Measurements from ENCODE around the gene ZNF467. TPM values are rescaled to one million over a fixed set of nuclear protein-coding genes. Genes with fewer than 3 reads are reported as not detected.

The ZNF467 gene
- total RNA-seq, 1 experiment from 2014 or later = 18.1 TPM

DNA sequence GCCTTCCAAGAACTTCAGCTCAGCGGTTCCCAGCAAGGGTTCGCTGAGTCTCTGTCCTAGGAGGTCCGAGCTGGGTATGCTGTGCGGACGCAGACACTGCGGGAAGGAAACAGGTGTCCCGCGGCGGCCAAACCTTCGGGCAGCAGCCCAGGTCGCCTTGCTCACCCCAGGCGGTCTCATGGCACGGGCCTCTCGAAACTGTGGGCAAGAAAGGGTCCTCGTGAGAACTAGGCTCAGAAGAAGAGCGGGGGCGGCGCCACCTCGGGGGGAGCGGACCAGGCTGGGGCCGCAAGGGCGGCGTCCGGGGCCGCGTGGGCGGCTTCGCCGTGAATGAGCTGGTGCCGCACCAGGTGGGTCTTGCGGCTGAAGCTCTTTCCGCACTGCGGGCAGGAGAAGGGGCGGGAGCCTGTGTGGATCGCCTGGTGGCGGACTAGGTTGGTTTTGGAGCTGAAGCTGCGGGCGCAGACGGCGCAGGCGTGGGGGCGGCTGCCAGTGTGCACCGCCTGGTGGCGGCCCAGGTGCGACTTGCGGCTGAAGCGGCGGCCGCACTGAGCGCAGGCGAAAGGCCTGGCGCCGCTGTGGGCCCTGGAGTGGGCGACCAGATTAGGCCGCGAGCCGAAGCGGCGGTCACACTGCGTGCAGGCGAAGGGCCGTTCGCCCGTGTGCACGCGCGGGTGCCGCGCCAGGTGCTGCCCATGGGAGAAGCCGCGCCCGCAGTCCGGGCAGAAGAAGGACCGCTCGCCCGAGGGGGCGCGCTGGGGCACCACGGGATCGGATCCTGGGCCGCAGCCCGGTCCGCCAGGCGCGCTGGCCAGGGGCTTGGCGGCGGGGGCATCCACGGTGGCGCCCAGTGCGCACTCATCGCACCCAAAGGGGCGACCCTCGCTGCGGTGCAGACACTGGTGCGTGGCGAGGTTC, 8.6 kb downstream of the ZNF467 start:
- intact Hi-C loops (cut with micrococcal nuclease; ENCODE audit: unreplicated experiment) = no loop called here
- no TSS peak for BruUV-seq (replicated peaks)
- H3K36me3 ChIP-seq (ENCODE audit: control insufficient read depth, insufficient read depth, low read length) = no peaks in the 10 kb centered on the region
- no peak overlapping the region for H3K4me3 ChIP-seq (ENCODE audit: low read depth in 2 of 2, low read length in 2 of 2)
- ChIA-PET POLR2A (no interaction called here), CTCF (no interaction called here)
- TF ChIP-seq, protein P1, sequence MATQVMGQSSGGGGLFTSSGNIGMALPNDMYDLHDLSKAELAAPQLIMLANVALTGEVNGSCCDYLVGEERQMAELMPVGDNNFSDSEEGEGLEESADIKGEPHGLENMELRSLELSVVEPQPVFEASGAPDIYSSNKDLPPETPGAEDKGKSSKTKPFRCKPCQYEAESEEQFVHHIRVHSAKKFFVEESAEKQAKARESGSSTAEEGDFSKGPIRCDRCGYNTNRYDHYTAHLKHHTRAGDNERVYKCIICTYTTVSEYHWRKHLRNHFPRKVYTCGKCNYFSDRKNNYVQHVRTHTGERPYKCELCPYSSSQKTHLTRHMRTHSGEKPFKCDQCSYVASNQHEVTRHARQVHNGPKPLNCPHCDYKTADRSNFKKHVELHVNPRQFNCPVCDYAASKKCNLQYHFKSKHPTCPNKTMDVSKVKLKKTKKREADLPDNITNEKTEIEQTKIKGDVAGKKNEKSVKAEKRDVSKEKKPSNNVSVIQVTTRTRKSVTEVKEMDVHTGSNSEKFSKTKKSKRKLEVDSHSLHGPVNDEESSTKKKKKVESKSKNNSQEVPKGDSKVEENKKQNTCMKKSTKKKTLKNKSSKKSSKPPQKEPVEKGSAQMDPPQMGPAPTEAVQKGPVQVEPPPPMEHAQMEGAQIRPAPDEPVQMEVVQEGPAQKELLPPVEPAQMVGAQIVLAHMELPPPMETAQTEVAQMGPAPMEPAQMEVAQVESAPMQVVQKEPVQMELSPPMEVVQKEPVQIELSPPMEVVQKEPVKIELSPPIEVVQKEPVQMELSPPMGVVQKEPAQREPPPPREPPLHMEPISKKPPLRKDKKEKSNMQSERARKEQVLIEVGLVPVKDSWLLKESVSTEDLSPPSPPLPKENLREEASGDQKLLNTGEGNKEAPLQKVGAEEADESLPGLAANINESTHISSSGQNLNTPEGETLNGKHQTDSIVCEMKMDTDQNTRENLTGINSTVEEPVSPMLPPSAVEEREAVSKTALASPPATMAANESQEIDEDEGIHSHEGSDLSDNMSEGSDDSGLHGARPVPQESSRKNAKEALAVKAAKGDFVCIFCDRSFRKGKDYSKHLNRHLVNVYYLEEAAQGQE (IDR thresholded peaks at IDR 0.05; ENCODE audit: insufficient read depth in 1 of 2, low read depth in 2 of 2, low read length in 1 of 2) = no peak
- TF ChIP-seq TCF7L2 (IDR thresholded peaks at IDR 0.05; ENCODE audit: low read depth, low read length) = no peak
- TF ChIP-seq POLR2AphosphoS5 (IDR thresholded peaks at IDR 0.05; ENCODE audit: low read depth, low read length) = no peak
- TF ChIP-seq, protein P2, sequence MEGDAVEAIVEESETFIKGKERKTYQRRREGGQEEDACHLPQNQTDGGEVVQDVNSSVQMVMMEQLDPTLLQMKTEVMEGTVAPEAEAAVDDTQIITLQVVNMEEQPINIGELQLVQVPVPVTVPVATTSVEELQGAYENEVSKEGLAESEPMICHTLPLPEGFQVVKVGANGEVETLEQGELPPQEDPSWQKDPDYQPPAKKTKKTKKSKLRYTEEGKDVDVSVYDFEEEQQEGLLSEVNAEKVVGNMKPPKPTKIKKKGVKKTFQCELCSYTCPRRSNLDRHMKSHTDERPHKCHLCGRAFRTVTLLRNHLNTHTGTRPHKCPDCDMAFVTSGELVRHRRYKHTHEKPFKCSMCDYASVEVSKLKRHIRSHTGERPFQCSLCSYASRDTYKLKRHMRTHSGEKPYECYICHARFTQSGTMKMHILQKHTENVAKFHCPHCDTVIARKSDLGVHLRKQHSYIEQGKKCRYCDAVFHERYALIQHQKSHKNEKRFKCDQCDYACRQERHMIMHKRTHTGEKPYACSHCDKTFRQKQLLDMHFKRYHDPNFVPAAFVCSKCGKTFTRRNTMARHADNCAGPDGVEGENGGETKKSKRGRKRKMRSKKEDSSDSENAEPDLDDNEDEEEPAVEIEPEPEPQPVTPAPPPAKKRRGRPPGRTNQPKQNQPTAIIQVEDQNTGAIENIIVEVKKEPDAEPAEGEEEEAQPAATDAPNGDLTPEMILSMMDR (IDR thresholded peaks at IDR 0.05) = no peak
- no peak for TF ChIP-seq SIN3A (IDR thresholded peaks at IDR 0.05; ENCODE audit: borderline replicate concordance, insufficient read depth, low read depth, low read length)
- H3K27ac ChIP-seq (ENCODE audit: low read length) = no peak overlapping the region
- in situ Hi-C loops (cut with HindIII; ENCODE audit: low pct_unique_long_range_greater_than_20kb, low sequenced_read_pairs) = no loop called here
- no peaks in the 10 kb centered on the region for H3K4me1 ChIP-seq (ENCODE audit: control insufficient read depth, insufficient read depth, low read length)
- H3K27me3 ChIP-seq (ENCODE audit: control insufficient read depth, insufficient read depth, low read length) = no peaks in the 10 kb centered on the region
- ATAC-seq (no peak), DNase-seq (ENCODE audit: low read depth, low spot score) (no peak)
- no peaks in the 10 kb centered on the region for H3K9me3 ChIP-seq (ENCODE audit: control insufficient read depth, insufficient read depth, low read depth, low read length)

GRCh38 chr7:149763563-149764240, 9.7 kb downstream of the ZNF467 start:
- no TSS peak for BruUV-seq (replicated peaks)
- in situ Hi-C loops (cut with HindIII; ENCODE audit: low pct_unique_long_range_greater_than_20kb, low sequenced_read_pairs) (no loop called here), intact Hi-C loops (cut with micrococcal nuclease; ENCODE audit: unreplicated experiment) (no loop called here)
- no peak overlapping the region for H3K27ac ChIP-seq (ENCODE audit: low read length)
- POLR2A ChIA-PET = no interaction called here
- CTCF ChIA-PET = no interaction called here
- DNase-seq (ENCODE audit: low read depth, low spot score) (no peak), ATAC-seq (no peak)
- TF ChIP-seq SIN3A (IDR thresholded peaks at IDR 0.05; ENCODE audit: borderline replicate concordance, insufficient read depth, low read depth, low read length) (no peak), POLR2AphosphoS5 (IDR thresholded peaks at IDR 0.05; ENCODE audit: low read depth, low read length) (no peak), TCF7L2 (IDR thresholded peaks at IDR 0.05; ENCODE audit: low read depth, low read length) (no peak)
- TF ChIP-seq, protein P2 (IDR thresholded peaks at IDR 0.05) = no peak
- TF ChIP-seq, protein P1 (IDR thresholded peaks at IDR 0.05; ENCODE audit: insufficient read depth in 1 of 2, low read depth in 2 of 2, low read length in 1 of 2) = no peak
- H3K4me1 ChIP-seq (ENCODE audit: control insufficient read depth, insufficient read depth, low read length) = no peaks in the 10 kb centered on the region
- no peaks in the 10 kb centered on the region for H3K27me3 ChIP-seq (ENCODE audit: control insufficient read depth, insufficient read depth, low read length)
- no peaks in the 10 kb centered on the region for H3K36me3 ChIP-seq (ENCODE audit: control insufficient read depth, insufficient read depth, low read length)
- H3K9me3 ChIP-seq (ENCODE audit: control insufficient read depth, insufficient read depth, low read depth, low read length) = no peaks in the 10 kb centered on the region
- no peak overlapping the region for H3K4me3 ChIP-seq (ENCODE audit: low read depth in 2 of 2, low read length in 2 of 2)

Data from Panc1 (cell line).